Left forelimb (tissue), 1 donor: Measurements from ENCODE around the gene HSF2.
"Not testable (repeated sequence)": the region's sequence is repeated elsewhere in the genome, so short reads cannot be mapped to it uniquely, and the experiment has no call there.

Experiments used
- DNase-seq: peaks from one replicate; pipeline ENCODE4 v3.0.0-alpha.2; 2018; ENCODE audit warnings: low spot score

HSF2 gene

GRCh38 chr6:122454673-122455072 lies 55.2 kb downstream of the HSF2 start:
- no peak for DNase-seq

GRCh38 chr6:122455116-122455515 lies 55.7 kb downstream of the HSF2 start:
- not testable (repeated sequence) for DNase-seq

- no peak for DNase-seq
Measured at GRCh38 chr6:122458087-122458486, 58.6 kb downstream of the HSF2 start.

GRCh38 chr6:122459240-122459639 lies 59.8 kb downstream of the HSF2 start:
- no peak for DNase-seq

- not testable (repeated sequence) for DNase-seq
Measured at GRCh38 chr6:122459865-122460416, 60.5 kb downstream of the HSF2 start.

- no peak for DNase-seq
Measured at GRCh38 chr6:122461885-122462284, 62.4 kb downstream of the HSF2 start.

- DNase-seq = peak; percentile 94
Measured at GRCh38 chr6:122471107-122472021, 71.9 kb downstream of the HSF2 start, which contains the start of gene SERINC1. Gene SERINC1 (minus strand): TSS chr6:122471807. CDS start chr6:122471737, 70 bp downstream.

GRCh38 chr6:122472022-122472340 lies 72.5 kb downstream of the HSF2 start:
- DNase-seq = no peak

GRCh38 chr6:122476131-122476530 lies 76.7 kb downstream of the HSF2 start:
- DNase-seq = no peak

- DNase-seq = no peak
Measured at GRCh38 chr6:122482750-122483080, 83.3 kb downstream of the HSF2 start.
